Mesodermal cell (in vitro differentiated cells): ENCODE measurements around the gene NBDY.
"Not testable (repeated sequence)": the region's sequence is repeated elsewhere in the genome, so short reads cannot be mapped to it uniquely, and the experiment has no call there.

Source experiments
- H3K27ac ChIP-seq: 2 replicates; pipeline ENCODE4 v1.7.0; 2013; ENCODE audit warnings: mild to moderate bottlenecking, low read depth, low read length, moderate library complexity; ENCODE audit not compliant: severe bottlenecking
- H3K36me3 ChIP-seq: 2 replicates; pipeline ENCODE4 v1.7.1; 2013; ENCODE audit warnings: mild to moderate bottlenecking, low read length, moderate library complexity; ENCODE audit not compliant: control insufficient read depth, insufficient read depth
- H3K4me1 ChIP-seq: one replicate; pipeline ENCODE4 v1.7.1; 2013; ENCODE audit warnings: mild to moderate bottlenecking, low read length; ENCODE audit not compliant: insufficient read depth, control insufficient read depth, poor library complexity, severe bottlenecking
- H3K4me3 ChIP-seq: 2 replicates; pipeline ENCODE4 v1.7.0; 2013; ENCODE audit warnings: low read length, control low read depth, mild to moderate bottlenecking; ENCODE audit not compliant: insufficient read depth, poor library complexity, severe bottlenecking; ENCODE audit errors: extremely low read depth
- H3K9me3 ChIP-seq: 2 replicates; pipeline ENCODE4 v1.7.1; 2013; ENCODE audit warnings: mild to moderate bottlenecking, low read length, moderate library complexity; ENCODE audit not compliant: control insufficient read depth
- WGBS, 2 experiments: methylation state at CpG; one replicate each; pipeline ENCODE4 v1.1.5; 2013; ENCODE audit warnings: missing lambda C conversion rate in 2 of 2; ENCODE audit not compliant: insufficient coverage in 2 of 2; 5-methylcytosine and 5-hydroxymethylcytosine counted together

The NBDY gene

DNA sequence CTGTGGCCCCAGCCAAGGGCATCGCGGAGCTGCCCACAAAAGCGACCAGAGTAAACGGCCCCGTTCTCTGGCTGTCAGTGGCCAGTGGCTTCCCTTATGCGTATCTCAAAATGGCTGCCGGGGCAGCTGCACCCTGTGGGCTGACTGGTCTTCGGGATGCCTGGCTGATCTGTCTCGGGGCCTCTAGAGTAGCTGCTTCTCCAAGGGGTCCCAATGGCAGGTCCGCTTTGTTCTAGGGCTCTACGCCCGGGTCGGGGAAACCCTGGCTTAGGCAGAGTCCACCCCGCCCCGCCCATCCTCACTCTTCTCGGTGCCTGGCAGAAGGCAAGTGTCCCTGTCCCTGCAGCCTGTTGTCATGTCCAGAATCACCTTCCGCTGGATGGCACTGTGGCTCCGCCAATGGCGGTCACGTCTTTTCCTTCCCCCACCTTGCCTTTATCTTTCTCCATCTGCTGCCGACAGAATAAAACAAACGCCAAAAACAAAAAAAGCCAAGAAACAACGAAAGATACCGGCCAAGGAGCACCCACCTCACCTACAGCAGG, 50.0 kb downstream of the NBDY start:
- H3K4me1 ChIP-seq, H3K27ac ChIP-seq, H3K4me3 ChIP-seq, H3K36me3 ChIP-seq, H3K9me3 ChIP-seq: not testable (repeated sequence)
- no CpG with 5 or more reads among the region's 24 CpGs for WGBS, 2 experiments

DNA sequence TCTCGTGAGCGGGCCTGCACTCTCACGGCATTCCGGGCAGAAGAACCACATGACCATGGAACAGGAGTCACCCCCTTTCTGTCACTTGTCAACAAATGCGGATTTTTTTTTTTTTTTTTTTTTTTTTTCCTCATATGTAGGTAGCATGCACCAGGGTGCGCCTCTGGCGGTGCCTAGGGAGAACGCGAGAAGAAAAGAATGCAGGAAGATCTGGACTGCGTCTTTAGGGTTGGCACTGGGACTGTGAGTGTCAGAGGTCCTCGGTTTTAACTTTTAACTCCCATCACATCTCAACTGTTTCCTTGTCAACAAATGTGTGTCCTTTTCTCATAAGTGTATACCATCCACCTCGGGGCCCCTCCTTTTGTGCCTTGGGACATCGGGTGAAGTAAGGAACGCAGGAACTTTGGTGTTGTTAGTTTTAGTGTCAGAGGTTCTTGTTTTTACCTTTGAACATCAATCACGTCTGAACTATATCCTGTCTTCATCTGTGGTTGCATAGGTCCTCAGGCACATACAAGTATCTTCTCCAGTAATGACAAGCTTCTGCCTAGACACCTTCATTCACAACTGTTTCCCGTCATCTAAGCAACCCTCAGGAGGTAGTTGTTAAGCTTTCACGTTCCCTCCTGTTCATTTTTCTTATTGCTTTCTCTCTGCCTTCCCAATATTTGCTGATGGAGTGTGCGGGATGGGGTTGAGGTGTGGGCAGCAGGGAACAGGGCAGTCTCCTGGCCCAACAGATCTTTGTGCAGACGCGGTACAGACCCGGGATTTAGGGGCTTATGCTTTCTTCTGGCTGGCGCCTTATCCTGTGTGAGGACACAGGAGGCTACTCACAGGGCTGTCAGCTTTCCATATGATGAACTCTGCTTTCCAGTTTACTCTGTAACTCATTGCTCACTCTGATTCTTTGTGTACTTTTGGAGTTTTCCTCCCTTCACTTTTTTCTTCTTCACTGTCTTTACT, 51.9 kb downstream of the NBDY start:
- H3K36me3 ChIP-seq, H3K9me3 ChIP-seq, H3K27ac ChIP-seq, H3K4me1 ChIP-seq, H3K4me3 ChIP-seq: not testable (repeated sequence)
- 100% methylated on average over 5 of the region's 22 CpGs; no CpG with 5 or more reads in 1 of the 2 experiments for WGBS, 2 experiments

GRCh38 chrX:56782352-56782751, 53.3 kb downstream of the NBDY start:
- Histone ChIP-seq H3K27ac (no peak overlapping the region), H3K9me3 (no peaks in the 10 kb centered on the region), H3K36me3 (peaks cover 10% of the 10 kb centered on the region), H3K4me1 (no peaks in the 10 kb centered on the region), H3K4me3 (no peak overlapping the region)
- 100% methylated on average over 1 of the region's 2 CpGs; no CpG with 5 or more reads in 1 of the 2 experiments for WGBS, 2 experiments

DNA sequence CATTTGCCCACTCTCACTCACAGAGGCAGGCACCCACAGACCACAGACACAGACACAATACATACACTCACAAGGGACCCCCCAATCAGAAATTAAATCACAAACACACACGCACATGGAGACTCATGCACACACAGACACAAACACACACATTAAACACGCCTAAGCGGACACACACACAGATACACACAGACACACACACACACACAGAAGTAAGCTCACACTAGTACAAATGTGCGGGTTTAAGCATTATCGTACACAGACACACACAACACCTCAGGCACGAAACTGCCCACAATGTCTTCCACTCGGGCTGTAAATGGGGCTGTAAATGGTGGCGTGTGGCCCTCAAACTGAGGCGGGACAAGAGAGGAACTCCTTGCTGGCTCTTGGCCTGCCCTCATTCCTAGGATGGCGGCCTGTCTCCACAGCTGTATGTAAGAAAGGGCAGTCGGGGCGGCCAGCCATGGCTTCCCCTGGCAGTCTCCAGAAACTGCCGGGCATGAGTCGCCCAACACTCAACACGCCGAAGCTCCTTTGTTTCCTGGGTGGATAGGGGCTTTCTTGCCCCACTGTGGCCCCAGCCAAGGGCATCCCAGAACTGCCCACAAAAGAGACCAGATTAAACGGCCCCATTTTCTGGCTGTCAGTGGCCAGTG, 53.9 kb downstream of the NBDY start:
- Histone ChIP-seq H3K4me3 (no peak overlapping the region), H3K4me1 (no peaks in the 10 kb centered on the region), H3K9me3 (no peaks in the 10 kb centered on the region), H3K36me3 (peaks cover 10% of the 10 kb centered on the region), H3K27ac (no peak overlapping the region)
- WGBS, 2 experiments: 100% methylated on average over 1 to 4 of the region's 17 CpGs

DNA sequence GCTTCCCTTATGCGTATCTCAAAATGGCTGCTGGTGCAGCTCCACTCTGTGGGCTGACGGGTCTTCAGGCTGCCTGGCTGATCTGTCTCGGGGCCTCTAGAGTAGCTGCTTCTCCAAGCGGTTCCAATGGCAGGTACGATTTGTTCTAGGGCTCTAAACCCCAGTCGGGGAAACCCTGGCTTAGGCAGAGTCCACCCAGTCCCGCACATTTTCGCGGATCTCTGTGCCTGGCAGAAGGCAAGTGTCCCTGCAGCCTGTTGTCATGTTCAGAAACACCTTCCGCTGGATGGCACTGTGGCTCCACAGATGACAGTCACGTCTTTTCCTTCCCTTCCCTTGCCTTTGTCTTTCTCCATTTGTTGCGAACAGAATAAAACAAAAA, 54.4 kb downstream of the NBDY start:
- H3K9me3 ChIP-seq: no peaks in the 10 kb centered on the region
- H3K4me1 ChIP-seq: no peaks in the 10 kb centered on the region
- H3K4me3 ChIP-seq: no peak overlapping the region
- H3K36me3 ChIP-seq: peaks cover 14% of the 10 kb centered on the region
- no peak overlapping the region for H3K27ac ChIP-seq
- 90 to 100% methylated on average over 7 to 8 of the region's 12 CpGs for WGBS, 2 experiments

- WGBS, 2 experiments: 93 to 95% methylated on average over 3 to 7 of the region's 9 CpGs
- Histone ChIP-seq H3K27ac (no peak overlapping the region), H3K36me3 (peaks cover 18% of the 10 kb centered on the region), H3K4me3 (no peak overlapping the region), H3K4me1 (no peaks in the 10 kb centered on the region), H3K9me3 (no peaks in the 10 kb centered on the region)
Observed at GRCh38 chrX:56783996-56784620, 55.1 kb downstream of the NBDY start.

DNA sequence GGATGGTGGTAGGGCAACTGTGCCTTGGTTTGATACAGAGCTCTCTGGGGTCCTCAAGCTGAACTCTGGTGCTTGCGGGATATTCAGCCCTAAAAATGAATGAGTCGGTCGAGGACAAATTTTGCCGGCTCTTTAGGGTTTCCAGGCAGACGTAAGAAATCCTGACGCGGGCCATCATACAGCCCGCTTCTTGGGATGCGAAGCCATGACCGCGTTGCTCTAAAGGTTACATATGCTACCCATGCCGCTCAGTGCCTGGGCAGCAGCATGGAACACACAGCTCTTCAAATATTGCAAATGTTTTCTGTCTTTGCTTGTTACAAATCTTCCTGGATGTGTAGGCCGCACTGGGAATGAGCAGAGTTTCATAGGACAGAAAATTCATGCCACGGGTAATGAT, 55.6 kb downstream of the NBDY start:
- Histone ChIP-seq H3K9me3 (no peaks in the 10 kb centered on the region), H3K4me1 (no peaks in the 10 kb centered on the region), H3K4me3 (no peak overlapping the region), H3K36me3 (peaks cover 18% of the 10 kb centered on the region), H3K27ac (no peak overlapping the region)
- WGBS, 2 experiments: 89 to 96% methylated on average over 12 to 13 of the region's 14 CpGs

- Histone ChIP-seq H3K36me3 (peaks cover 18% of the 10 kb centered on the region), H3K4me3 (no peak overlapping the region), H3K27ac (no peak overlapping the region), H3K9me3 (no peaks in the 10 kb centered on the region), H3K4me1 (no peaks in the 10 kb centered on the region)
- WGBS, 2 experiments: 70 to 100% methylated on average over 1 to 2 of the region's 7 CpGs
Observed at GRCh38 chrX:56785442-56785841, 56.4 kb downstream of the NBDY start.

GRCh38 chrX:56786889-56787733, 58.1 kb downstream of the NBDY start:
- Histone ChIP-seq H3K4me3 (no peak overlapping the region), H3K36me3 (peaks cover 18% of the 10 kb centered on the region), H3K4me1 (no peaks in the 10 kb centered on the region), H3K27ac (no peak overlapping the region), H3K9me3 (no peaks in the 10 kb centered on the region)
- 70 to 100% methylated on average over 1 to 2 of the region's 9 CpGs for WGBS, 2 experiments

DNA sequence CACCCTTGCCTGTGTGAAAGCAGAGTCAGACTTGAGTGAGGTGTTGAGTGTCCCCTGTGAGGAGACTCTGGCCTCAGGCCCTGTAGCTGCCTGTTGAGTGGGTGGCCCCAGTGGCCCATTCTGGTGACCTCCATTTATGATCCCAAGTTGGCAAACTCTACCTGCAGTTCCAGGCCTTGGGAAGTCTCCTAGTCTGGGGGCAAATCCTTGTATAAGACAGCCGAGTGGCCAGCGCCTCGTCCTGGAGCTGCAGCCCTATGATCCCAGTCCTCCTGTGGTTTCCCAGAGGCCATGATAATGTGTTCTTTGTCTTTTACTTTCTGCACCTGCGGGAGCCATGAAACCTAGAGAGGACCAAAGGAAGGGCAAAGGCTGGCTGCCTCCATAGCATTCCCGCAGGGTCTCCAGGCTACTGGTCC, 58.7 kb downstream of the NBDY start:
- 92 to 96% methylated on average over 2 to 3 of the region's 5 CpGs for WGBS, 2 experiments
- no peak overlapping the region for H3K4me3 ChIP-seq
- peaks cover 18% of the 10 kb centered on the region for H3K36me3 ChIP-seq
- H3K9me3 ChIP-seq: no peaks in the 10 kb centered on the region
- no peak overlapping the region for H3K27ac ChIP-seq
- no peaks in the 10 kb centered on the region for H3K4me1 ChIP-seq
